Calu3 (cell line): ENCODE data around the gene SEZ6L. TPM values are rescaled to one million over a fixed set of nuclear protein-coding genes. Genes with fewer than 3 reads are reported as not detected.

Experiments
- BruUV-seq: library from RNA; stranded (reverse); fragments of 400-500 nt; replicated peaks from 2 replicates; lab custom pipeline; 2021; lab: Mats Ljungman, UMichigan
- CTCF ChIA-PET: fragments of 300-600 bp; sonication (Branson Sonifier 250); formaldehyde crosslinking; loops from one replicate; lab custom pipeline; 2022; ENCODE audit warnings: antibody characterized with exemption; lab: Charles Lee
- DNase-seq: peaks from one replicate; pipeline ENCODE4 v3.0.0; 2022
- H3K27ac Mint-ChIP-seq: one replicate; pipeline ENCODE4 v1.8.0; 2022; ENCODE audit warnings: mixed read lengths; ENCODE audit not compliant: unreplicated experiment
- H3K27me3 Mint-ChIP-seq: one replicate; pipeline ENCODE4 v1.8.0; 2022; ENCODE audit warnings: mixed read lengths; ENCODE audit not compliant: unreplicated experiment
- H3K36me3 Mint-ChIP-seq: one replicate; pipeline ENCODE4 v1.8.0; 2022; ENCODE audit warnings: mild to moderate bottlenecking, moderate library complexity, mixed read lengths; ENCODE audit not compliant: insufficient read depth, unreplicated experiment
- H3K4me1 Mint-ChIP-seq: one replicate; pipeline ENCODE4 v1.8.0; 2022; ENCODE audit warnings: mild to moderate bottlenecking, low read depth, mixed read lengths; ENCODE audit not compliant: unreplicated experiment
- H3K4me3 Mint-ChIP-seq: one replicate; pipeline ENCODE4 v1.8.0; 2022; ENCODE audit warnings: mild to moderate bottlenecking, low read depth, moderate library complexity, mixed read lengths; ENCODE audit not compliant: unreplicated experiment
- H3K9me3 Mint-ChIP-seq: one replicate; pipeline ENCODE4 v1.8.0; 2022; ENCODE audit warnings: low read depth, mixed read lengths; ENCODE audit not compliant: unreplicated experiment
- CTCF ChIP-seq: fragments of 200-600 bp; IDR thresholded peaks from one replicate; pipeline ENCODE4 v1.8.0; 2022; ENCODE audit warnings: antibody characterized with exemption; ENCODE audit not compliant: unreplicated experiment
- intact Hi-C: fragments of 100-400 bp; cut with micrococcal nuclease; formaldehyde crosslinking; loops from one replicate; pipeline ENCODE4 v1.10.0; 2022; ENCODE audit not compliant: unreplicated experiment
- total RNA-seq: library from RNA; stranded (reverse); gene quantifications from 2 replicates; pipeline ENCODE4 v1.2.3, GENCODE V29; 2022

SEZ6L gene
- total RNA-seq, 1 experiment from 2014 or later = not detected

- H3K27ac Mint-ChIP-seq = no peak overlapping the region
- peaks cover 62% of the 10 kb centered on the region for H3K27me3 Mint-ChIP-seq
- H3K4me1 Mint-ChIP-seq = no peaks in the 10 kb centered on the region
- TF ChIP-seq CTCF = peak; percentile 35
- no peaks in the 10 kb centered on the region for H3K9me3 Mint-ChIP-seq
- CTCF ChIA-PET = no interaction called here
- no peak for DNase-seq
- intact Hi-C loops = no loop called here
- no TSS peak for BruUV-seq
- no peak overlapping the region for H3K4me3 Mint-ChIP-seq
- no peaks in the 10 kb centered on the region for H3K36me3 Mint-ChIP-seq
Observed at GRCh38 chr22:26393929-26394328, 224.7 kb downstream of the SEZ6L start.

GRCh38 chr22:26394777-26395176, 225.5 kb downstream of the SEZ6L start:
- intact Hi-C loops = no loop called here
- H3K4me1 Mint-ChIP-seq = no peaks in the 10 kb centered on the region
- no peaks in the 10 kb centered on the region for H3K9me3 Mint-ChIP-seq
- CTCF ChIA-PET = no interaction called here
- no peaks in the 10 kb centered on the region for H3K36me3 Mint-ChIP-seq
- peaks cover 62% of the 10 kb centered on the region for H3K27me3 Mint-ChIP-seq
- H3K4me3 Mint-ChIP-seq = no peak overlapping the region
- H3K27ac Mint-ChIP-seq = no peak overlapping the region
- BruUV-seq = no TSS peak
- no peak for TF ChIP-seq CTCF
- DNase-seq = no peak

- no peaks in the 10 kb centered on the region for H3K36me3 Mint-ChIP-seq
- no peak overlapping the region for H3K4me3 Mint-ChIP-seq
- H3K27ac Mint-ChIP-seq = no peak overlapping the region
- H3K4me1 Mint-ChIP-seq = no peaks in the 10 kb centered on the region
- BruUV-seq = no TSS peak
- no peak for DNase-seq
- H3K27me3 Mint-ChIP-seq = peaks cover 64% of the 10 kb centered on the region
- no peak for TF ChIP-seq CTCF
- intact Hi-C loops = no loop called here
- no peaks in the 10 kb centered on the region for H3K9me3 Mint-ChIP-seq
- CTCF ChIA-PET = no interaction called here
Observed at GRCh38 chr22:26395926-26396325, 226.7 kb downstream of the SEZ6L start.

GRCh38 chr22:26398741-26399153, 229.5 kb downstream of the SEZ6L start:
- Mint-ChIP-seq H3K4me1 (no peaks in the 10 kb centered on the region), H3K9me3 (no peaks in the 10 kb centered on the region), H3K36me3 (no peaks in the 10 kb centered on the region), H3K27ac (no peak overlapping the region), H3K4me3 (no peak overlapping the region), H3K27me3 (peaks cover 82% of the 10 kb centered on the region)
- intact Hi-C loops = loop anchor here (1.0 kb wide), 1 partner anchor 63 kb away; no protein-coding TSS in a partner anchor
- CTCF ChIA-PET = interaction anchor here (0.6 to 1.0 kb wide), 3 partner anchors 16 to 64 kb away, joined by 3 to 4 read pairs (median 3); no protein-coding TSS in a partner anchor
- no TSS peak for BruUV-seq
- peak; percentile 54 for TF ChIP-seq CTCF
- peak; percentile 68 for DNase-seq
